ENCODE data around the gene MAP4K5. TPM values are rescaled to one million over a fixed set of nuclear protein-coding genes. Genes with fewer than 3 reads are reported as not detected.

Gene MAP4K5
- polyA plus RNA-seq, 1 donor (not counting 4 experiments of a cell fraction or from before 2014, with no cell fraction given): 25.8 TPM

DNA sequence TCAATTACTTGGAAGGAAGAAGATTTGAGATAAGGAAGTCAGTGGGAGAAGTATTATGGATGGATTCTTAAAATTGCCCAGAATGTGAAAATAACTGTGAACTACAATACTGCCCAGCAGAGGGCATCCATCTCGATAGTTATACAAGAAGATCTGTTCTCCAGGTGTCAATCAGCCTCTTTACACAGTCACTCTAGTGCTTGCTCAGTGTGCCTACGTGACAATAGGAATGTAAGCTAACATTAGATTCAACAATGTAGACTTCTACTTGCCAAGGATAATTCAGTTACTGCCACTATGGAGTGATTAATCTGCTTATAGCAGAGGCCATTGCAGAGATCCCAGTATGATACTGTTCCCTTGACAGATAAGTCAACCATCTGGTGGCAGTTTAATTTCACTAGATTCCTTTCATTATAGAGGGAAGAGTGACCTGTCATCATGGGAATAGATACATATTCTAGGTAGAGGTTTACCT lies 10.6 kb upstream of the MAP4K5 start:
- peak; percentile 93 for FAIRE-seq
- dilution Hi-C loops (cut with MboI; ENCODE audit: extremely low pct_ligation_motif_present, low sequenced_read_pairs): no loop called here
- Histone ChIP-seq H3K9me3 (ENCODE audit: control insufficient read depth, low read depth, low read length) (no peaks in the 10 kb centered on the region), H3K9me1 (ENCODE audit: control insufficient read depth, extremely low read depth, insufficient read depth, low read length) (no peaks in the 10 kb centered on the region), H3K4me3 (ENCODE audit: control insufficient read depth in 2 of 3, extremely low read depth in 1 of 3, insufficient read depth in 2 of 3, low read depth in 1 of 3, low read length in 3 of 3) (no peak overlapping the region), H3K79me2 (ENCODE audit: control insufficient read depth, insufficient read depth, low read length) (no peaks in the 10 kb centered on the region), H3K4me1 (ENCODE audit: control insufficient read depth, extremely low read depth, insufficient read depth, low read length) (no peaks in the 10 kb centered on the region), H3K27ac (ENCODE audit: control insufficient read depth, insufficient read depth, low read length) (no peak overlapping the region), H4K20me1 (ENCODE audit: control insufficient read depth, extremely low read depth, insufficient read depth, low read length) (no peaks in the 10 kb centered on the region), H3K27me3 (ENCODE audit: control insufficient read depth, extremely low read depth, insufficient read depth, low read length) (no peaks in the 10 kb centered on the region), H3K4me2 (ENCODE audit: control insufficient read depth, extremely low read depth, insufficient read depth, low read depth, low read length) (no peak overlapping the region), H3K9ac (ENCODE audit: control insufficient read depth, extremely low read depth, insufficient read depth, low read length) (no peak overlapping the region), H2AFZ (ENCODE audit: control insufficient read depth, low read length) (no peak overlapping the region), H3K36me3 (ENCODE audit: control insufficient read depth in 2 of 2, extremely low read depth in 1 of 2, insufficient read depth in 2 of 2, low read length in 2 of 2) (no peaks in the 10 kb centered on the region)
- TF ChIP-seq EZH2 (IDR thresholded peaks at IDR 0.05; ENCODE audit: low read length) (no peak), CTCF (optimal IDR thresholded peaks at IDR 0.05 in 1 of 3, IDR thresholded peaks at IDR 0.05 in 1 of 3, conservative IDR thresholded peaks at IDR 0.05 in 1 of 3; ENCODE audit: extremely low read depth in 1 of 3, insufficient read depth in 2 of 3, low read length in 3 of 3) (peak; percentile 43 to 65 (median 50))
- DNase-seq (ENCODE audit: low read depth, low spot score): no peak

GRCh38 chr14:50541159-50541567 lies 8.8 kb upstream of the MAP4K5 start:
- Histone ChIP-seq H3K27ac (ENCODE audit: control insufficient read depth, insufficient read depth, low read length) (no peak overlapping the region), H3K4me3 (ENCODE audit: control insufficient read depth in 2 of 3, extremely low read depth in 1 of 3, insufficient read depth in 2 of 3, low read depth in 1 of 3, low read length in 3 of 3) (no peak overlapping the region), H3K4me1 (ENCODE audit: control insufficient read depth, extremely low read depth, insufficient read depth, low read length) (no peaks in the 10 kb centered on the region), H3K79me2 (ENCODE audit: control insufficient read depth, insufficient read depth, low read length) (no peaks in the 10 kb centered on the region), H3K9ac (ENCODE audit: control insufficient read depth, extremely low read depth, insufficient read depth, low read length) (no peak overlapping the region), H2AFZ (ENCODE audit: control insufficient read depth, low read length) (no peak overlapping the region), H3K36me3 (ENCODE audit: control insufficient read depth in 2 of 2, extremely low read depth in 1 of 2, insufficient read depth in 2 of 2, low read length in 2 of 2) (no peaks in the 10 kb centered on the region), H3K9me3 (ENCODE audit: control insufficient read depth, low read depth, low read length) (no peaks in the 10 kb centered on the region), H3K27me3 (ENCODE audit: control insufficient read depth, extremely low read depth, insufficient read depth, low read length) (no peaks in the 10 kb centered on the region), H3K9me1 (ENCODE audit: control insufficient read depth, extremely low read depth, insufficient read depth, low read length) (no peaks in the 10 kb centered on the region), H3K4me2 (ENCODE audit: control insufficient read depth, extremely low read depth, insufficient read depth, low read depth, low read length) (no peak overlapping the region), H4K20me1 (ENCODE audit: control insufficient read depth, extremely low read depth, insufficient read depth, low read length) (no peaks in the 10 kb centered on the region)
- dilution Hi-C loops (cut with MboI; ENCODE audit: extremely low pct_ligation_motif_present, low sequenced_read_pairs): no loop called here
- TF ChIP-seq CTCF (optimal IDR thresholded peaks at IDR 0.05 in 1 of 3, IDR thresholded peaks at IDR 0.05 in 1 of 3, conservative IDR thresholded peaks at IDR 0.05 in 1 of 3; ENCODE audit: extremely low read depth in 1 of 3, insufficient read depth in 2 of 3, low read length in 3 of 3) (no peak), EZH2 (IDR thresholded peaks at IDR 0.05; ENCODE audit: low read length) (no peak)
- DNase-seq (ENCODE audit: low read depth, low spot score) (no peak), FAIRE-seq (no peak)

All from keratinocyte (primary cell).